Ishikawa (cell line): ENCODE measurements around the gene RRAD.
A peak's percentile ranks its signal among the peaks of the same experiment; 100 is the strongest.

Experiments used
- CEBPB ChIP-seq: IDR thresholded peaks from 2 replicates; pipeline ENCODE4 v1.6.1; 2012
- CREB1 ChIP-seq: IDR thresholded peaks from 2 replicates; pipeline ENCODE4 v1.6.1; 2012; ENCODE audit warnings: low read depth
- EGR1 ChIP-seq: IDR thresholded peaks from 2 replicates; pipeline ENCODE4 v1.6.1; 2012
- EP300 ChIP-seq: IDR thresholded peaks from 2 replicates; pipeline ENCODE4 v1.6.1; 2012; ENCODE audit warnings: borderline replicate concordance
- FOXM1 ChIP-seq: IDR thresholded peaks from 2 replicates; pipeline ENCODE4 v1.6.1; 2012; ENCODE audit warnings: low read depth, borderline replicate concordance
- MAX ChIP-seq: IDR thresholded peaks from 2 replicates; pipeline ENCODE4 v1.6.1; 2012
- NFIC ChIP-seq: IDR thresholded peaks from 2 replicates; pipeline ENCODE4 v1.6.1; 2012
- RAD21 ChIP-seq: IDR thresholded peaks from 2 replicates; pipeline ENCODE4 v1.6.1; 2012; ENCODE audit warnings: low read depth
- REST ChIP-seq: IDR thresholded peaks from 2 replicates; pipeline ENCODE4 v1.6.1; 2012; ENCODE audit warnings: low read depth, mild to moderate bottlenecking
- TAF1 ChIP-seq: IDR thresholded peaks from 2 replicates; pipeline ENCODE4 v1.6.1; 2012; ENCODE audit warnings: low read depth, mild to moderate bottlenecking
- TCF12 ChIP-seq: IDR thresholded peaks from 2 replicates; pipeline ENCODE4 v1.6.1; 2012; ENCODE audit warnings: low read depth
- TEAD4 ChIP-seq: IDR thresholded peaks from 2 replicates; pipeline ENCODE4 v1.6.1; 2012
- USF1 ChIP-seq: IDR thresholded peaks from 2 replicates; pipeline ENCODE4 v1.6.1; 2012
- YY1 ChIP-seq: IDR thresholded peaks from 2 replicates; pipeline ENCODE4 v1.6.1; 2012; ENCODE audit warnings: low read depth
- ZBTB7A ChIP-seq: IDR thresholded peaks from 2 replicates; pipeline ENCODE4 v1.6.1; 2012; ENCODE audit warnings: low read depth

RRAD gene

GRCh38 chr16:66964049-66964448 lies 38.7 kb upstream of the RRAD start:
- TF ChIP-seq EP300, result no peak
- no peak for TF ChIP-seq MAX
- no peak for TF ChIP-seq CEBPB
- no peak for TF ChIP-seq FOXM1
- no peak for TF ChIP-seq TAF1
- TF ChIP-seq YY1, result no peak
- TF ChIP-seq CREB1, result no peak
- no peak for TF ChIP-seq ZBTB7A
- TF ChIP-seq EGR1, result no peak

- TF ChIP-seq CEBPB (no peak), USF1 (no peak), EGR1 (no peak), RAD21 (no peak), FOXM1 (no peak), EP300 (no peak), YY1 (no peak)
These were observed 36.6 kb upstream of the RRAD start for GRCh38 chr16:66961914-66962313.

GRCh38 chr16:66961065-66961744 lies 35.9 kb upstream of the RRAD start, which contains the start of gene CES3:
TSS of gene CES3 (plus strand) at chr16:66961266. CDS start at chr16:66961308, 42 bp downstream.
- TF ChIP-seq TCF12 (no peak), RAD21 (peak; percentile 42; the same call in 1 of the 2 replicates)

GRCh38 chr16:66960270-66960669 lies 34.9 kb upstream of the RRAD start:
- no peak for TF ChIP-seq USF1
- no peak for TF ChIP-seq TEAD4
- no peak for TF ChIP-seq RAD21
- TF ChIP-seq YY1, result no peak
- no peak for TF ChIP-seq NFIC
- TF ChIP-seq EP300, result no peak
- no peak for TF ChIP-seq MAX
- TF ChIP-seq CEBPB, result no peak
- no peak for TF ChIP-seq FOXM1
- TF ChIP-seq TAF1, result no peak

GRCh38 chr16:66959704-66960161 lies 34.4 kb upstream of the RRAD start:
- no peak for TF ChIP-seq EGR1
- no peak for TF ChIP-seq FOXM1
- TF ChIP-seq REST, result no peak

- no peak for TF ChIP-seq NFIC
- no peak for TF ChIP-seq RAD21
- no peak for TF ChIP-seq YY1
- TF ChIP-seq EGR1, result no peak
- TF ChIP-seq CEBPB, result no peak
- TF ChIP-seq TAF1, result no peak
- TF ChIP-seq CREB1, result no peak
- no peak for TF ChIP-seq REST
- no peak for TF ChIP-seq ZBTB7A
- TF ChIP-seq MAX, result no peak
- no peak for TF ChIP-seq FOXM1
- no peak for TF ChIP-seq EP300
- no peak for TF ChIP-seq TEAD4
- no peak for TF ChIP-seq TCF12
These were observed 33.7 kb upstream of the RRAD start for GRCh38 chr16:66958857-66959703.
